SK-N-SH (cell line): ENCODE results near the gene CST3. TPM values are rescaled to one million over a fixed set of nuclear protein-coding genes. Genes with fewer than 3 reads are reported as not detected.

Experiments
- CTCF ChIA-PET: fragments of 300-600, 350-600 bp; formaldehyde crosslinking; extraction: SDS; loops from one replicate; lab custom pipeline; 2021; lab: Yijun Ruan, JAX
- POLR2A ChIA-PET: fragments of 350-600 bp; sonication (Branson Sonifier 250); formaldehyde crosslinking; extraction: SDS; loops from one replicate; lab custom pipeline; 2020; ENCODE audit warnings: antibody characterized with exemption, inconsistent platforms; lab: Yijun Ruan, JAX
- DNase-seq: peaks from one replicate; pipeline ENCODE4 v3.0.0; 2012
- H2AFZ ChIP-seq: fragments of 200-600 bp; sonication (generic); 2 replicates; pipeline ENCODE4 v1.8.1; 2016; ENCODE audit warnings: antibody characterized with exemption, mild to moderate bottlenecking, low read depth
- H3F3A ChIP-seq: fragments of 200-600 bp; sonication (generic); replicated peaks from 2 replicates; pipeline ENCODE3; 2016; ENCODE audit warnings: antibody characterized with exemption, mild to moderate bottlenecking; ENCODE audit not compliant: insufficient read depth
- H3K27ac ChIP-seq, 2 experiments: fragments of 200-500 bp in 1 of 2; fragments of 200-600 bp in 1 of 2; sonication (Bioruptor generic) in 1 of 2; sonication (generic), shearing (Covaris generic) in 1 of 2; 2 replicates each; pipeline versions ENCODE4 v1.5.1 to v1.6.1; 2014 to 2016; ENCODE audit warnings: low read depth in 2 of 2, inconsistent platforms in 1 of 2, low read length in 1 of 2, mild to moderate bottlenecking in 1 of 2, mixed read lengths in 1 of 2
- H3K27me3 ChIP-seq: fragments of 200-600 bp; sonication (generic), shearing (Covaris generic); 2 replicates; pipeline ENCODE4 v1.6.1; 2016; ENCODE audit warnings: mixed run types; ENCODE audit not compliant: insufficient read depth
- H3K36me3 ChIP-seq, 2 experiments: fragments of 200-500 bp in 1 of 2; fragments of 200-600 bp in 1 of 2; sonication (Bioruptor generic) in 1 of 2; sonication (generic) in 1 of 2; replicated peaks in 1 of 2; 2 replicates each; pipeline versions ENCODE3 to v1.5.1; 2014 to 2016; ENCODE audit warnings: low read length in 1 of 2, mild to moderate bottlenecking in 1 of 2; ENCODE audit not compliant: insufficient read depth in 2 of 2, control insufficient read depth in 1 of 2
- H3K4me1 ChIP-seq, 2 experiments: fragments of 200-500 bp in 1 of 2; fragments of 200-600 bp in 1 of 2; sonication (Bioruptor generic) in 1 of 2; sonication (generic), shearing (Covaris generic) in 1 of 2; 2 replicates each; pipeline versions ENCODE4 v1.5.1 to v1.6.1; 2014 to 2016; ENCODE audit warnings: low read depth in 1 of 2, low read length in 1 of 2, mixed run types in 1 of 2; ENCODE audit not compliant: insufficient read depth in 2 of 2, control insufficient read depth in 1 of 2
- H3K4me2 ChIP-seq: fragments of 200-600 bp; sonication (generic), shearing (Covaris generic); 2 replicates; pipeline ENCODE4 v1.6.1; 2017; ENCODE audit warnings: mixed run types
- H3K4me3 ChIP-seq, 2 experiments: fragments of 200-500 bp in 1 of 2; fragments of 200-600 bp in 1 of 2; sonication (Bioruptor generic) in 1 of 2; sonication (generic), shearing (Covaris generic) in 1 of 2; 2 replicates each; pipeline versions ENCODE4 v1.5.1 to v1.8.1; 2014 to 2016; ENCODE audit warnings: low read depth in 2 of 2, inconsistent platforms in 1 of 2, low read length in 1 of 2, mild to moderate bottlenecking in 1 of 2, mixed read lengths in 1 of 2, moderate library complexity in 1 of 2
- H3K79me2 ChIP-seq: fragments of 200-600 bp; sonication (generic); 2 replicates; pipeline ENCODE4 v1.8.1; 2017; ENCODE audit warnings: mild to moderate bottlenecking; ENCODE audit not compliant: insufficient read depth
- H3K9ac ChIP-seq: fragments of 200-600 bp; sonication (generic); 2 replicates; pipeline ENCODE4 v1.6.1; 2017; ENCODE audit warnings: mixed run types
- H3K9me2 ChIP-seq: fragments of 200-600 bp; sonication (generic); 2 replicates; pipeline ENCODE4 v1.6.1; 2017; ENCODE audit warnings: mixed run types
- H3K9me3 ChIP-seq: fragments of 200-600 bp; sonication (generic); 2 replicates; pipeline ENCODE4 v1.6.1; 2017; ENCODE audit warnings: mixed run types, mild to moderate bottlenecking, moderate library complexity
- H4K20me1 ChIP-seq: fragments of 200-600 bp; sonication (generic); 2 replicates; pipeline ENCODE4 v1.6.1; 2017; ENCODE audit warnings: mild to moderate bottlenecking, mixed run types; ENCODE audit not compliant: insufficient read depth
- ELF1 ChIP-seq: IDR thresholded peaks from 2 replicates; pipeline ENCODE4 v1.4.0; 2012
- FOSL2 ChIP-seq: IDR thresholded peaks from 2 replicates; pipeline ENCODE4 v1.4.0; 2012; ENCODE audit warnings: low read depth, mild to moderate bottlenecking, moderate library complexity, borderline replicate concordance
- GABPA ChIP-seq: IDR thresholded peaks from 2 replicates; pipeline ENCODE4 v1.4.0; 2012; ENCODE audit warnings: low read depth, mild to moderate bottlenecking
- MEF2A ChIP-seq: IDR thresholded peaks from 2 replicates; pipeline ENCODE4 v1.4.0; 2012; ENCODE audit warnings: low read depth, borderline replicate concordance
- POLR2AphosphoS5 ChIP-seq: IDR thresholded peaks from 2 replicates; pipeline ENCODE4 v1.6.1; 2012; ENCODE audit warnings: low read depth, low read length
- RAD21 ChIP-seq: IDR thresholded peaks from 2 replicates; pipeline ENCODE4 v1.6.1; 2012; ENCODE audit warnings: mild to moderate bottlenecking, low read length
- RCOR1 ChIP-seq: fragments of 150-350 bp; IDR thresholded peaks from 2 replicates; pipeline ENCODE4 v1.6.1; 2017; ENCODE audit warnings: antibody characterized with exemption, low read length
- RFX5 ChIP-seq: IDR thresholded peaks from 2 replicates; pipeline ENCODE4 v1.6.1; 2012; ENCODE audit warnings: mild to moderate bottlenecking, improper control_type of control experiment, low read length
- TCF12 ChIP-seq: IDR thresholded peaks from 2 replicates; pipeline ENCODE4 v1.4.0; 2012
- TEAD4 ChIP-seq: IDR thresholded peaks from 2 replicates; pipeline ENCODE4 v1.4.0; 2012; ENCODE audit warnings: mild to moderate bottlenecking, borderline replicate concordance; ENCODE audit not compliant: insufficient read depth
- YY1 ChIP-seq: IDR thresholded peaks from 2 replicates; pipeline ENCODE4 v1.4.0; 2012; ENCODE audit warnings: low read depth, mild to moderate bottlenecking
- WGBS: methylation state at CpG from one replicate; pipeline ENCODE4 v1.1.6; 2017; ENCODE audit warnings: low lambda C conversion rate; 5-methylcytosine and 5-hydroxymethylcytosine counted together
- polyA plus RNA-seq, 3 experiments: library from polyadenylated mRNA; depleted of rRNA; stranded (reverse); fragments of >200 nt; gene quantifications; 2 replicates each; pipeline ENCODE4 v1.2.3, GENCODE V29; 2012
- TF ChIP-seq, protein P1 (sequence below): fragments of 200-600 bp; sonication (generic); IDR thresholded peaks from 2 replicates; pipeline ENCODE4 v1.6.1; 2017; ENCODE audit warnings: antibody characterized with exemption, mild to moderate bottlenecking, moderate library complexity
- TF ChIP-seq, protein P2 (sequence below): fragments of 150-350 bp; IDR thresholded peaks from 2 replicates; pipeline ENCODE4 v1.6.1; 2016; ENCODE audit warnings: mild to moderate bottlenecking, low read depth, low read length
- TF ChIP-seq, protein P3 (sequence below): IDR thresholded peaks from 2 replicates; pipeline ENCODE4; 2012

Gene CST3
- polyA plus RNA-seq, 1 of the 3 experiments (the other 2 are of a cell fraction) = 428 TPM

DNA sequence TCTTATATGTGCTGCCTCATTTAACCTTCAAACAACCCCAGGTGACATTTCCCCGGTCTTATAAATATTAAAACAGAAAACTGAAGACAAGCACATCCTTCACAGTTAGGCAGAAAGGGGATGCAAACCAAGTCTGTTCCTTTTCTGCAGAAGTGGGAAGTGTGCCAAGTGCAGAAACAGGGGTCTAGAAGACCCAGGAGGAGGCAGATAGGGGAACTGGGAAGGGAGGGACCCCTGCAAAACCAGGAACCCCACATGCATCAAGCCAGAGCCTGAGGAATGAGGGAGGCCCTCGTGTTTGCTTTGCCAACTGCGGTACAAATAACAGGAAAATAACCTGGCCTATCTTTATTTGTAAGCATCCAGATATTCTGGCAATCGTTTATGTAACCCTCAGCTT is 17.0 kb upstream of the CST3 start:
- Histone ChIP-seq H3K79me2 (no peaks in the 10 kb centered on the region), H3K4me2 (no peak overlapping the region), H3K27ac (no peak overlapping the region), H4K20me1 (no peaks in the 10 kb centered on the region), H3K9me3 (no peaks in the 10 kb centered on the region), H3K9ac (no peak overlapping the region), H3K36me3 (no peaks in the 10 kb centered on the region), H3K4me1 (no peaks in the 10 kb centered on the region), H3F3A (no peaks in the 10 kb centered on the region), H3K4me3 (no peak overlapping the region), H3K9me2 (no peaks in the 10 kb centered on the region), H3K27me3 (no peaks in the 10 kb centered on the region), H2AFZ (no peak overlapping the region)
- DNase-seq = no peak
- no peak for TF ChIP-seq MEF2A
- TF ChIP-seq, protein P1, sequence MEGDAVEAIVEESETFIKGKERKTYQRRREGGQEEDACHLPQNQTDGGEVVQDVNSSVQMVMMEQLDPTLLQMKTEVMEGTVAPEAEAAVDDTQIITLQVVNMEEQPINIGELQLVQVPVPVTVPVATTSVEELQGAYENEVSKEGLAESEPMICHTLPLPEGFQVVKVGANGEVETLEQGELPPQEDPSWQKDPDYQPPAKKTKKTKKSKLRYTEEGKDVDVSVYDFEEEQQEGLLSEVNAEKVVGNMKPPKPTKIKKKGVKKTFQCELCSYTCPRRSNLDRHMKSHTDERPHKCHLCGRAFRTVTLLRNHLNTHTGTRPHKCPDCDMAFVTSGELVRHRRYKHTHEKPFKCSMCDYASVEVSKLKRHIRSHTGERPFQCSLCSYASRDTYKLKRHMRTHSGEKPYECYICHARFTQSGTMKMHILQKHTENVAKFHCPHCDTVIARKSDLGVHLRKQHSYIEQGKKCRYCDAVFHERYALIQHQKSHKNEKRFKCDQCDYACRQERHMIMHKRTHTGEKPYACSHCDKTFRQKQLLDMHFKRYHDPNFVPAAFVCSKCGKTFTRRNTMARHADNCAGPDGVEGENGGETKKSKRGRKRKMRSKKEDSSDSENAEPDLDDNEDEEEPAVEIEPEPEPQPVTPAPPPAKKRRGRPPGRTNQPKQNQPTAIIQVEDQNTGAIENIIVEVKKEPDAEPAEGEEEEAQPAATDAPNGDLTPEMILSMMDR = no peak
- no peak for TF ChIP-seq ELF1
- no peak for TF ChIP-seq YY1
- no peak for TF ChIP-seq RAD21
- TF ChIP-seq, protein P2, sequence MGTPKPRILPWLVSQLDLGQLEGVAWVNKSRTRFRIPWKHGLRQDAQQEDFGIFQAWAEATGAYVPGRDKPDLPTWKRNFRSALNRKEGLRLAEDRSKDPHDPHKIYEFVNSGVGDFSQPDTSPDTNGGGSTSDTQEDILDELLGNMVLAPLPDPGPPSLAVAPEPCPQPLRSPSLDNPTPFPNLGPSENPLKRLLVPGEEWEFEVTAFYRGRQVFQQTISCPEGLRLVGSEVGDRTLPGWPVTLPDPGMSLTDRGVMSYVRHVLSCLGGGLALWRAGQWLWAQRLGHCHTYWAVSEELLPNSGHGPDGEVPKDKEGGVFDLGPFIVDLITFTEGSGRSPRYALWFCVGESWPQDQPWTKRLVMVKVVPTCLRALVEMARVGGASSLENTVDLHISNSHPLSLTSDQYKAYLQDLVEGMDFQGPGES = no peak
- TF ChIP-seq FOSL2 = no peak
- TF ChIP-seq TCF12 = no peak
- no peak for TF ChIP-seq GABPA
- no peak for TF ChIP-seq TEAD4
- no peak for TF ChIP-seq RCOR1
- WGBS = 35% methylated on average over 4 of the region's 4 CpGs
- POLR2A ChIA-PET = no interaction called here
- CTCF ChIA-PET = no interaction called here

DNA sequence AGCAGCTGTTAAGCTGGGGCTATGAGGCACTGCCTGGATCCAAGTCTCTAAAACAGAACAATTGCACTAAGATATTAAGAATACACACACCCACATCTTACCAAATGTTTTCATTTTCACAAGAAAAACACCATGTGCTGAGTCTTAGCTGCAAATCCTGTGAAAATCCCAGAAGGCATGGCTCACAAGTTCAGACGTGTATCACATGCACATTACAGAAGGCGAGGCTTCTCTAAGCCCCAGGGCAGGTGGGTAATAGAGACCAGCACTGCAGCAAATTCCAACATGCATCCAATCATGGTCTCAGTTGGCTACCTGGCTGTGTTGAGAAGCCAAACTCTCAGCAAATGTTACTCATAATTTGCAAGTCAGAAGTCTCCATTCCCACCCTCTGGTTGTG is 16.2 kb upstream of the CST3 start:
- no peak for TF ChIP-seq FOSL2
- no peak for TF ChIP-seq RCOR1
- TF ChIP-seq POLR2AphosphoS5 = no peak
- TF ChIP-seq, protein P3, sequence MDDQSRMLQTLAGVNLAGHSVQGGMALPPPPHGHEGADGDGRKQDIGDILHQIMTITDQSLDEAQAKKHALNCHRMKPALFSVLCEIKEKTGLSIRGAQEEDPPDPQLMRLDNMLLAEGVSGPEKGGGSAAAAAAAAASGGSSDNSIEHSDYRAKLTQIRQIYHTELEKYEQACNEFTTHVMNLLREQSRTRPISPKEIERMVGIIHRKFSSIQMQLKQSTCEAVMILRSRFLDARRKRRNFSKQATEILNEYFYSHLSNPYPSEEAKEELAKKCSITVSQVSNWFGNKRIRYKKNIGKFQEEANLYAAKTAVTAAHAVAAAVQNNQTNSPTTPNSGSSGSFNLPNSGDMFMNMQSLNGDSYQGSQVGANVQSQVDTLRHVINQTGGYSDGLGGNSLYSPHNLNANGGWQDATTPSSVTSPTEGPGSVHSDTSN = no peak
- TF ChIP-seq YY1 = no peak
- TF ChIP-seq RFX5 = no peak
- Histone ChIP-seq H3F3A (no peaks in the 10 kb centered on the region), H2AFZ (no peak overlapping the region), H3K4me3 (no peak overlapping the region), H3K36me3 (no peaks in the 10 kb centered on the region), H3K9me2 (no peaks in the 10 kb centered on the region), H3K4me2 (no peak overlapping the region), H3K27me3 (no peaks in the 10 kb centered on the region), H3K27ac (no peak overlapping the region), H3K4me1 (no peaks in the 10 kb centered on the region), H3K9me3 (no peaks in the 10 kb centered on the region), H3K79me2 (no peaks in the 10 kb centered on the region), H3K9ac (no peak overlapping the region), H4K20me1 (no peaks in the 10 kb centered on the region)
- POLR2A ChIA-PET = no interaction called here
- WGBS = 34% methylated on average over 2 of the region's 2 CpGs
- CTCF ChIA-PET = no interaction called here
- no peak for DNase-seq
